ENCODE data around the gene PLXNB2.

DNA sequence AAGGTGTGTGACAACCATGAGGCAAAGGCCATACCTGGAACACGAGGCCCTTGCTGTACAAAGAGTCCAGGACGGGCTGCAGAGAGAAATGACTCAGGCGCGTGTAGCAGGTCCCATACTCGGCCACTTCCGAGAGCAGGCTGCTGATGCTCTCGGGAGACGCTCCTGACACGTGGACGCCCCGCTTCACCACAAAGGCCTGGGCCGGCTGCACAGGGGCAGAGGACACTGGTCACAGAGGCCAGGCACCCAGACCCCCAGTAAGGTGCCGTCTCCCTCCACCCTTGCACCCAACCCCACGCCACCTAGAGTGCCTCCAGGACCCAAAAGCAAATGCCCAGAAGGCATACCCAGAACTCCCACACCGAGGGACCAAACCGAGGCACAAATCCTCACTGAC, 78.1 kb downstream of the PLXNB2 start:
- TF ChIP-seq, protein P1, sequence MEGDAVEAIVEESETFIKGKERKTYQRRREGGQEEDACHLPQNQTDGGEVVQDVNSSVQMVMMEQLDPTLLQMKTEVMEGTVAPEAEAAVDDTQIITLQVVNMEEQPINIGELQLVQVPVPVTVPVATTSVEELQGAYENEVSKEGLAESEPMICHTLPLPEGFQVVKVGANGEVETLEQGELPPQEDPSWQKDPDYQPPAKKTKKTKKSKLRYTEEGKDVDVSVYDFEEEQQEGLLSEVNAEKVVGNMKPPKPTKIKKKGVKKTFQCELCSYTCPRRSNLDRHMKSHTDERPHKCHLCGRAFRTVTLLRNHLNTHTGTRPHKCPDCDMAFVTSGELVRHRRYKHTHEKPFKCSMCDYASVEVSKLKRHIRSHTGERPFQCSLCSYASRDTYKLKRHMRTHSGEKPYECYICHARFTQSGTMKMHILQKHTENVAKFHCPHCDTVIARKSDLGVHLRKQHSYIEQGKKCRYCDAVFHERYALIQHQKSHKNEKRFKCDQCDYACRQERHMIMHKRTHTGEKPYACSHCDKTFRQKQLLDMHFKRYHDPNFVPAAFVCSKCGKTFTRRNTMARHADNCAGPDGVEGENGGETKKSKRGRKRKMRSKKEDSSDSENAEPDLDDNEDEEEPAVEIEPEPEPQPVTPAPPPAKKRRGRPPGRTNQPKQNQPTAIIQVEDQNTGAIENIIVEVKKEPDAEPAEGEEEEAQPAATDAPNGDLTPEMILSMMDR (IDR thresholded peaks at IDR 0.05) = no peak
- TF ChIP-seq EP300 (IDR thresholded peaks at IDR 0.05) (no peak), POLR2AphosphoS5 (IDR thresholded peaks at IDR 0.05) (no peak)
